CD4-positive, alpha-beta memory T cell (primary cell): Measurements from ENCODE around the gene SLC25A18. TPM values are rescaled to one million over a fixed set of nuclear protein-coding genes. Genes with fewer than 3 reads are reported as not detected.
"Not testable (repeated sequence)": the region's sequence is repeated elsewhere in the genome, so short reads cannot be mapped to it uniquely, and the experiment has no call there.

ENCODE experiments used
- CTCF ChIA-PET: fragments of 350-600 bp; sonication (Branson Sonifier 250); formaldehyde crosslinking; loops from one replicate; lab custom pipeline; 2021; ENCODE audit warnings: inconsistent platforms; ENCODE audit not compliant: partially characterized antibody; lab: Charles Lee
- POLR2A ChIA-PET: fragments of 350-600 bp; sonication (Branson Sonifier 250); formaldehyde crosslinking; loops from one replicate; lab custom pipeline; 2021; ENCODE audit not compliant: partially characterized antibody; lab: Charles Lee
- DNase-seq, 5 donors: peaks; one replicate each; pipeline versions ENCODE4 v3.0.0 to v3.0.0-alpha.2; 2020 to 2022; ENCODE audit warnings: mixed read lengths in 1 of 5
- H3K27ac ChIP-seq: one replicate; pipeline ENCODE4 v1.7.0; 2013; ENCODE audit warnings: low read depth, low read length
- H3K27me3 ChIP-seq: 2 replicates; pipeline ENCODE4 v1.7.0; 2013; ENCODE audit warnings: mild to moderate bottlenecking, low read length, moderate library complexity; ENCODE audit not compliant: insufficient read depth
- H3K36me3 ChIP-seq: 2 replicates; pipeline ENCODE4 v1.7.0; 2013; ENCODE audit warnings: mild to moderate bottlenecking, low read length, moderate library complexity; ENCODE audit not compliant: insufficient read depth
- H3K4me1 ChIP-seq: 2 replicates; pipeline ENCODE4 v1.7.0; 2013; ENCODE audit warnings: mild to moderate bottlenecking, low read length, moderate library complexity; ENCODE audit not compliant: insufficient read depth
- H3K4me3 ChIP-seq, 2 donors: one replicate each; pipeline ENCODE4 v1.7.0; 2013; ENCODE audit warnings: low read length in 2 of 2, mild to moderate bottlenecking in 1 of 2
- H3K9me3 ChIP-seq, 2 donors: one replicate each; pipeline ENCODE4 v1.7.0; 2013; ENCODE audit warnings: low read length in 2 of 2, control low read depth in 1 of 2; ENCODE audit not compliant: control insufficient read depth in 1 of 2
- H3K27ac Mint-ChIP-seq, 7 donors: one replicate each; pipeline ENCODE4 v1.8.0; 2020 to 2021; ENCODE audit warnings: mixed read lengths in 7 of 7, mild to moderate bottlenecking in 6 of 7, inconsistent platforms in 3 of 7, moderate library complexity in 3 of 7
- H3K27me3 Mint-ChIP-seq, 2 donors: one replicate each; pipeline ENCODE4 v1.8.0; 2020 to 2021; ENCODE audit warnings: mixed read lengths in 2 of 2
- H3K36me3 Mint-ChIP-seq, 2 donors: one replicate each; pipeline ENCODE4 v1.8.0; 2020 to 2021; ENCODE audit warnings: mixed read lengths in 2 of 2, inconsistent platforms in 1 of 2, mild to moderate bottlenecking in 1 of 2
- H3K4me1 Mint-ChIP-seq, 4 donors: one replicate each; pipeline ENCODE4 v1.8.0; 2020 to 2021; ENCODE audit warnings: mixed read lengths in 4 of 4, mild to moderate bottlenecking in 1 of 4
- H3K4me3 Mint-ChIP-seq, 8 donors: one replicate each; pipeline ENCODE4 v1.8.0; 2020 to 2021; ENCODE audit warnings: mixed read lengths in 8 of 8, mild to moderate bottlenecking in 7 of 8, moderate library complexity in 6 of 8, inconsistent platforms in 3 of 8
- H3K9me3 Mint-ChIP-seq, 8 donors: one replicate each; pipeline ENCODE4 v1.8.0; 2020 to 2021; ENCODE audit warnings: mixed read lengths in 8 of 8, mild to moderate bottlenecking in 5 of 8, inconsistent platforms in 3 of 8, moderate library complexity in 1 of 8
- intact Hi-C: fragments of 100-400 bp; cut with micrococcal nuclease; formaldehyde crosslinking; loops from one replicate; pipeline ENCODE4 v1.15.1; 2023
- polyA plus RNA-seq, 2 donors: library from polyadenylated mRNA; unstranded; fragments of 300-500 nt; fragmentation: Illumina TruSeq; gene quantifications; one replicate each; pipeline ENCODE4 v1.2.3, GENCODE V29; 2021
- total RNA-seq, 2 experiments: library from RNA; stranded (reverse); gene quantifications; one replicate each; pipeline ENCODE4 v1.2.3, GENCODE V29; 2021

SLC25A18 gene
- total and polyA plus RNA-seq, 4 experiments from 2014 or later = 0.10 TPM; not detected in 3

- H3K4me1 ChIP-seq = peaks cover 44% of the 10 kb centered on the region
- intact Hi-C loops = no loop called here
- Mint-ChIP-seq H3K4me1 (peaks cover 7 to 39% (median 21%) of the 10 kb centered on the region in 4 donors), H3K4me3 (peak overlapping the region; percentile 95 to 99 (median 97)), H3K27ac (peak overlapping the region; percentile 96 to 99 (median 98)), H3K9me3 (peaks cover 0 to 1% (median 0%) of the 10 kb centered on the region in 8 donors), H3K36me3 (peaks cover 0 to 20% of the 10 kb centered on the region in 2 donors), H3K27me3 (no peaks in the 10 kb centered on the region)
- peak overlapping the region; percentile 95 for H3K27ac ChIP-seq
- POLR2A ChIA-PET = interaction anchor here (4.0 kb wide), 1 partner anchor 10 kb away, joined by 13 read pairs; the partner anchor contains the start of gene BCL2L13
- peak overlapping the region; percentile 80 to 95 for H3K4me3 ChIP-seq
- CTCF ChIA-PET = no interaction called here
- no peak for DNase-seq
- H3K27me3 ChIP-seq = no peaks in the 10 kb centered on the region
- H3K9me3 ChIP-seq = no peaks in the 10 kb centered on the region
- H3K36me3 ChIP-seq = peaks cover 7% of the 10 kb centered on the region
These were observed 65.8 kb downstream of the SLC25A18 start for GRCh38 chr22:17629173-17629489.

- Mint-ChIP-seq H3K27me3 (no peaks in the 10 kb centered on the region), H3K27ac (peak overlapping the region in 6 of 7 donors; percentile 35 to 98 (median 89)), H3K9me3 (peaks cover 0 to 1% (median 0%) of the 10 kb centered on the region in 8 donors), H3K4me3 (peak overlapping the region in 4 of 8 donors; percentile 57 to 97 (median 77)), H3K36me3 (peaks cover 0 to 18% of the 10 kb centered on the region in 2 donors), H3K4me1 (peaks cover 7 to 35% (median 20%) of the 10 kb centered on the region in 4 donors)
- intact Hi-C loops = no loop called here
- no peaks in the 10 kb centered on the region for H3K27me3 ChIP-seq
- peaks cover 39% of the 10 kb centered on the region for H3K4me1 ChIP-seq
- no peaks in the 10 kb centered on the region for H3K9me3 ChIP-seq
- peak overlapping the region in 1 of 2 donors; percentile 80 for H3K4me3 ChIP-seq
- no peak overlapping the region for H3K27ac ChIP-seq
- DNase-seq = no peak
- H3K36me3 ChIP-seq = peaks cover 5% of the 10 kb centered on the region
- CTCF ChIA-PET = no interaction called here
- POLR2A ChIA-PET = interaction anchor here (4.0 kb wide), 1 partner anchor 9 kb away, joined by 13 read pairs; the partner anchor contains the start of gene BCL2L13
These were observed 66.3 kb downstream of the SLC25A18 start for GRCh38 chr22:17629641-17630040.

DNA sequence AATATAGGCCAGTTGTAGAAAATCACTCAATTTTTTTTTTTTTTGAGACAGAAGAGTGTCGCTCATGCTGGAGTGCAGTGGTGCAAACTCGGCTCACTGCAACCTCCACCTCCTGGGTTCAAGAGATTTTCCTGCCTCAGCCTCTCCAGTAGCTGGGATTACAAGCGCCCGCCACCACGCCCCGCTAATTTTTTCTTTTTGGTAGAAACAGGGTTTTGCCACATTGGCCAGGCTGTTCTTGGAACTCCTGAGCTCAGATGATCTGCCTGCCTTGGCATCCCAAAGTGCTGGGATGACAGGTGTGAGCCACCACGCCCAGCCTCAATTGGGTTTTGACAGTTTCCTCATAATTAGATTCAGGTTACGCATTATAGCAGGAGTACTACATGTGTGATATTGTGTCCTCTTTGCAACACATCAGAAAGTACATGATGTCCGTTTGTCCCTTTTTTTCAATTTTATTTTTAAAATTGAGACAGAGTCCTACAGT lies 67.8 kb downstream of the SLC25A18 start:
- Mint-ChIP-seq H3K36me3 (peaks cover 0 to 10% of the 10 kb centered on the region in 2 donors), H3K9me3 (peaks cover 0 to 1% (median 0%) of the 10 kb centered on the region in 8 donors), H3K27ac (peak overlapping the region in 3 of 7 donors; percentile 13 to 88 (median 49)), H3K4me1 (peaks cover 0 to 22% (median 11%) of the 10 kb centered on the region in 4 donors), H3K27me3 (no peaks in the 10 kb centered on the region), H3K4me3 (peak overlapping the region in 1 of 8 donors; percentile 52)
- Histone ChIP-seq H3K9me3 (no peaks in the 10 kb centered on the region), H3K4me1 (peaks cover 26% of the 10 kb centered on the region), H3K36me3 (no peaks in the 10 kb centered on the region), H3K27me3 (no peaks in the 10 kb centered on the region), H3K27ac (no peak overlapping the region), H3K4me3 (no peak overlapping the region)
- no peak for DNase-seq
- CTCF ChIA-PET = interaction anchor here (0.7 kb wide), 1 partner anchor 457 kb away, joined by 3 read pairs; no protein-coding TSS in a partner anchor
- POLR2A ChIA-PET = no interaction called here
- intact Hi-C loops = no loop called here

- H3K27me3 ChIP-seq = no peaks in the 10 kb centered on the region
- no peaks in the 10 kb centered on the region for H3K9me3 ChIP-seq
- intact Hi-C loops = no loop called here
- peaks cover 0 to 1% (median 0%) of the 10 kb centered on the region in 8 donors for H3K9me3 Mint-ChIP-seq
- H3K4me3 Mint-ChIP-seq = no peak overlapping the region
- ChIA-PET POLR2A (no interaction called here), CTCF (interaction anchor here (0.7 kb wide), 1 partner anchor 109 kb away, joined by 4 read pairs; no protein-coding TSS in a partner anchor)
- no peak overlapping the region for H3K27ac Mint-ChIP-seq
- peaks cover 8 to 23% (median 17%) of the 10 kb centered on the region in 4 donors for H3K4me1 Mint-ChIP-seq
- H3K4me3 ChIP-seq = no peak overlapping the region
- H3K36me3 ChIP-seq = no peaks in the 10 kb centered on the region
- peaks cover 0 to 10% of the 10 kb centered on the region in 2 donors for H3K36me3 Mint-ChIP-seq
- H3K27ac ChIP-seq = no peak overlapping the region
- no peaks in the 10 kb centered on the region for H3K27me3 Mint-ChIP-seq
- no peak for DNase-seq
- peaks cover 18% of the 10 kb centered on the region for H3K4me1 ChIP-seq
These were observed 70.1 kb downstream of the SLC25A18 start for GRCh38 chr22:17633217-17633997.

DNA sequence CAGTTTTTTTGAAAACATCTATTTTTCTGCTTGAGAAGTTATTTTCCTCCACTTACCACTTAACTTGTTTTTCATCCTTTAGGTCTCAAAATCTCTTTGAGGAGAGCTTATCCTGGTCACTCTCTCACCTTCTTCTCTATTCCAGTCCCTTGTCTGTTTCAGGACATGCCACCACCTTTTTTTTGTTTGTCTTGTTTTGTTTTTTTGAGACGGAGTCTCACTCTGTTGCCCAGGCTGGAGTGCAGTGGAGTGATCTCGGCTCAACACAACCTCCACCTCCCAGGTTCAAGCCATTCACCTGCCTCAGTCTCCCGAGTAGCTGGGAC lies 70.7 kb downstream of the SLC25A18 start:
- POLR2A ChIA-PET = no interaction called here
- H3K36me3 ChIP-seq = no peaks in the 10 kb centered on the region
- H3K27ac Mint-ChIP-seq = no peak overlapping the region
- peaks cover 0 to 8% of the 10 kb centered on the region in 2 donors for H3K36me3 Mint-ChIP-seq
- H3K4me3 Mint-ChIP-seq = no peak overlapping the region
- no peaks in the 10 kb centered on the region for H3K27me3 Mint-ChIP-seq
- H3K9me3 Mint-ChIP-seq = peaks cover 0 to 1% (median 0%) of the 10 kb centered on the region in 8 donors
- H3K27me3 ChIP-seq = no peaks in the 10 kb centered on the region
- H3K4me1 Mint-ChIP-seq = peaks cover 8 to 22% (median 14%) of the 10 kb centered on the region in 4 donors
- H3K9me3 ChIP-seq = no peaks in the 10 kb centered on the region
- peaks cover 17% of the 10 kb centered on the region for H3K4me1 ChIP-seq
- CTCF ChIA-PET = no interaction called here
- intact Hi-C loops = no loop called here
- DNase-seq = no peak
- H3K27ac ChIP-seq = no peak overlapping the region
- H3K4me3 ChIP-seq = no peak overlapping the region

- peak overlapping the region in 1 of 8 donors; percentile 21 for H3K4me3 Mint-ChIP-seq
- Histone ChIP-seq H3K27me3 (no peaks in the 10 kb centered on the region), H3K36me3 (no peaks in the 10 kb centered on the region), H3K4me3 (no peak overlapping the region), H3K4me1 (peaks cover 16% of the 10 kb centered on the region), H3K27ac (no peak overlapping the region), H3K9me3 (no peaks in the 10 kb centered on the region)
- POLR2A ChIA-PET = no interaction called here
- H3K27me3 Mint-ChIP-seq = no peaks in the 10 kb centered on the region
- H3K36me3 Mint-ChIP-seq = peaks cover 0 to 12% of the 10 kb centered on the region in 2 donors
- DNase-seq = no peak
- peaks cover 13 to 23% (median 17%) of the 10 kb centered on the region in 4 donors for H3K4me1 Mint-ChIP-seq
- intact Hi-C loops = loop anchor here (5.0 kb wide), 1 partner anchor 143 kb away; no protein-coding TSS in a partner anchor
- CTCF ChIA-PET = no interaction called here
- H3K9me3 Mint-ChIP-seq = peaks cover 0 to under 1% (median 0%) of the 10 kb centered on the region in 8 donors
- no peak overlapping the region for H3K27ac Mint-ChIP-seq
These were observed 71.4 kb downstream of the SLC25A18 start for GRCh38 chr22:17634696-17635095.

DNA sequence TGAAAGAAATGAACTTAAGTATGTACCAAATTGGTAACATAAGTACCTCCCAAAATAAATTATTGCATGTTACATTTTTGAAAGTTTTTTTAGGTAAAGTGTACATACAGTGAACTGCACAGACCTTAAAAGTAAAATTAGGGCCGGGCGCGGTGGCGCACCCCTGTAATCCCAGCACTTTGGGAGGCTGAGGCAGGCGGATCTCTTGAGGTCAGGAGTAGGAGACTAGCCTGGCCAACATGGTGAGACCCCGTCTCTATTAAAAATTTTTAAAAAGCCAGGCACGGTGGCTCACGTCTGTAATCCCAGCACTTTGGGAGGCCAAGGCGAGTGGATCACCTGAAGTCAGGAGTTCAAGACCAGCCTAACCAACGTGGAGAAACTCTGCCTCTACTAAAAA lies 73.6 kb downstream of the SLC25A18 start:
- H3K9me3 ChIP-seq, H3K4me3 ChIP-seq, H3K27me3 Mint-ChIP-seq, H3K27me3 ChIP-seq, H3K9me3 Mint-ChIP-seq, H3K27ac ChIP-seq, DNase-seq, H3K27ac Mint-ChIP-seq, POLR2A ChIA-PET, H3K36me3 ChIP-seq: not testable (repeated sequence)
- intact Hi-C loops = loop anchor here (5.0 kb wide), 1 partner anchor 140 kb away; no protein-coding TSS in a partner anchor
- H3K36me3 Mint-ChIP-seq = peaks cover 0 to 18% of the 10 kb centered on the region in 2 donors
- H3K4me3 Mint-ChIP-seq = peak overlapping the region in 1 of 8 donors; percentile 36
- peaks cover 23% of the 10 kb centered on the region for H3K4me1 ChIP-seq
- H3K4me1 Mint-ChIP-seq = peaks cover 14 to 36% (median 22%) of the 10 kb centered on the region in 4 donors
- CTCF ChIA-PET = interaction anchor here (0.6 kb wide), 1 partner anchor 12 kb away, joined by 3 read pairs; no protein-coding TSS in a partner anchor
